Measurements from ENCODE around the gene RMRP. TPM values are rescaled to one million over a fixed set of nuclear protein-coding genes. Genes with fewer than 3 reads are reported as not detected.

RMRP gene
- total and polyA plus RNA-seq, 4 donors = 14,949 to 16,694 TPM; not detected in 2

DNA sequence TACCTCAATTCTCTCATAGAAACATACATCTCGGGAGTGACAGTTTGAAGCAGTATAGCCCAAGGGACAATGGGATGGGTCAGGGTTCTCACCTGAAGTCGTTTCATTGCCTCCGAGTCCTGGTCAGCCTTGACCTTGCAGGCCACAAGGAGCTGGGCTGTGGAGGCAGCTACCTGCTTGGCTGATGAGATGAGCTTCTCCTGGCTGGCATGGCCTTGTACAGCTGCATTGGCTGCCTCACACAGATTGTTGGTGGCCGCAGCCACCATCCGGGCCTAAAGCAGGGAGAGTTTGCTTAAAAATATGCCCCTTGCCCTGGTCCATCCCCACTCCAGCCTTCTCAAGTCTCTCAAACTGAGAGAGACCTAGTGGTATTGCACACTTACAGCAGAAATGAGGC lies 40.4 kb upstream of the RMRP start:
- 82 to 85% methylated on average over 5 of the region's 5 CpGs for WGBS, 2 donors
- DNase-seq = peak in 1 of 2 donors; percentile 65
- Histone ChIP-seq H3K4me1 (ENCODE audit: control insufficient read depth in 1 of 2, insufficient read depth in 2 of 2, low read length in 2 of 2) (no peaks in the 10 kb centered on the region), H3K4me3 (ENCODE audit: low read length in 2 of 2) (no peak overlapping the region), H3K36me3 (ENCODE audit: control insufficient read depth in 1 of 2, insufficient read depth in 2 of 2, low read length in 1 of 2) (peaks cover 6 to 33% of the 10 kb centered on the region in 2 donors), H3K9me3 (ENCODE audit: control insufficient read depth, low read length) (no peaks in the 10 kb centered on the region), H3K27ac (ENCODE audit: low read depth in 1 of 2, low read length in 2 of 2) (peak overlapping the region in 1 of 2 donors; percentile 72), H3K27me3 (ENCODE audit: control insufficient read depth in 1 of 2, insufficient read depth in 2 of 2, low read length in 1 of 2) (no peaks in the 10 kb centered on the region)
- intact Hi-C loops (cut with DNase I) = loop anchor here (2.0 kb wide), 2 partner anchors 21 to 29 kb away; no protein-coding TSS in a partner anchor
- no peak for ATAC-seq (ENCODE audit: low FRiP score)

- Histone ChIP-seq H3K4me1 (ENCODE audit: control insufficient read depth in 1 of 2, insufficient read depth in 2 of 2, low read length in 2 of 2) (no peaks in the 10 kb centered on the region), H3K36me3 (ENCODE audit: control insufficient read depth in 1 of 2, insufficient read depth in 2 of 2, low read length in 1 of 2) (peaks cover 6 to 30% of the 10 kb centered on the region in 2 donors), H3K4me3 (ENCODE audit: low read length in 2 of 2) (no peak overlapping the region), H3K9me3 (ENCODE audit: control insufficient read depth, low read length) (no peaks in the 10 kb centered on the region), H3K27me3 (ENCODE audit: control insufficient read depth in 1 of 2, insufficient read depth in 2 of 2, low read length in 1 of 2) (no peaks in the 10 kb centered on the region), H3K27ac (ENCODE audit: low read depth in 1 of 2, low read length in 2 of 2) (peak overlapping the region; percentile 72 to 97)
- WGBS, 2 donors = 64 to 73% methylated on average over 14 of the region's 14 CpGs
- ATAC-seq (ENCODE audit: low FRiP score) (peak; percentile 35), DNase-seq (peak in 1 of 2 donors; percentile 70)
- intact Hi-C loops (cut with DNase I) = no loop called here
Observed at GRCh38 chr9:35697486-35697885, 39.7 kb upstream of the RMRP start.

DNA sequence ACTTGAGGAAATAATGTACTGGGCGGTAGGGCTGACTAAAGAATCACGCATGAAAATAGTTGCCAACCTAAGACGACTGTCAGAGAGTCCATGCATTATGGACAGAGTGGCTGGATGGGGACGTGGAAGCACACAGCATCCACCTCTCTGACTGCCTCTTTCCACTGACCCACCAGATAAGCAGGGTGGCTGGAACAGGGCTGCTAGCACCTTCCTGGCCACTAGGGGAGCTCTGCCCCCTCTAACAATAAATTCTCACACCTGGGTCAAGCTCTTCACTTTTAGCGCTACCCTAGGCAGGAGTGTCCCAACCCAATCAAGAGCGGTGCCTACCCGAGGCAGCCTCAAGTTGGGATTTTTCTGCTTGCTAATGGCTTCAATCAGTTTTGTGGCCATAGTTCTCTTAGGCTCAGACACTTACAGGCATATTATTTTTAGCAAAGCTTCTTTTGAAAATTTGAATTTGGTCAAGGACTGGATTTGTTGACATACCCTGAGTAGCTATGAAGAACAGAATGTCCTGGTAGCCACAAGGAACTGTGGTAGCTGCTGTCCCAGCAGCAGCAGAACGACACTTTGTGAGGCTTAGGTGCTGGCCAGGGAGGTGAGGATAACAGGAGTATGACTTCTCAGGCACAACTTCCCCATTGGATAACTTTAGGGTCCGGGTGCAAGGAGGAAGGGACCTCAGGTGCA lies 38.8 kb upstream of the RMRP start:
- H3K27me3 ChIP-seq (ENCODE audit: control insufficient read depth in 1 of 2, insufficient read depth in 2 of 2, low read length in 1 of 2) = no peaks in the 10 kb centered on the region
- no peaks in the 10 kb centered on the region for H3K9me3 ChIP-seq (ENCODE audit: control insufficient read depth, low read length)
- peak; percentile 63 to 83 for DNase-seq
- intact Hi-C loops (cut with DNase I) = no loop called here
- H3K4me3 ChIP-seq (ENCODE audit: low read length in 2 of 2) = no peak overlapping the region
- peak; percentile 66 for ATAC-seq (ENCODE audit: low FRiP score)
- no peaks in the 10 kb centered on the region for H3K4me1 ChIP-seq (ENCODE audit: control insufficient read depth in 1 of 2, insufficient read depth in 2 of 2, low read length in 2 of 2)
- WGBS, 2 donors = 28 to 29% methylated on average over 9 of the region's 9 CpGs
- H3K27ac ChIP-seq (ENCODE audit: low read depth in 1 of 2, low read length in 2 of 2) = peak overlapping the region; percentile 97 to 99
- H3K36me3 ChIP-seq (ENCODE audit: control insufficient read depth in 1 of 2, insufficient read depth in 2 of 2, low read length in 1 of 2) = peaks cover 6 to 27% of the 10 kb centered on the region in 2 donors

DNA sequence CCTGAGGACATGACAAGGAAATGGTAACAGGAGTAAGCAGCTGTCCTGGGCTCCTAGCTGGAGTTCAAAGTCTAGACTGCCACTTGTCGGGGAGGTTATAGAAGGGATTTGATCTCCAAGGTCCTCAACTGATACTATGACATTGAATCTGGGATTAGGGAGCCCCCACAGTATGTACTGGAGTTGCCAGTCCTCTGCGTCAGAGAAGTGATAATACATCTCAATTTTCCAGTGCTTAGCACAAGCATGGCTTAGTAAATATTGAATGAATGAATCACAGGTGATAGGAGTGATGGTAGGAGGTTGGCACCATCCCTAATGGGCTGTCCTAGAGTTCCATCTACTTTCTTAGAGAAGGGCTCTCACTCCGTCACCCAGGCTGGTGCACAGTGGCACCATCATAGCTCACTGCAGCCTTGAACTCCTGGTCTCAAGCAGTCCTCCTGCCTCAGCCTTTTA lies 38.2 kb upstream of the RMRP start:
- peak in 1 of 2 donors; percentile 10 for DNase-seq
- intact Hi-C loops (cut with DNase I) = no loop called here
- WGBS, 2 donors = 66 to 70% methylated on average over 3 of the region's 3 CpGs

GRCh38 chr9:35691757-35692301 lies 34.0 kb upstream of the RMRP start:
- no peaks in the 10 kb centered on the region for H3K4me1 ChIP-seq (ENCODE audit: control insufficient read depth in 1 of 2, insufficient read depth in 2 of 2, low read length in 2 of 2)
- ATAC-seq (ENCODE audit: low FRiP score) = peak; percentile 49

More for the DNA sequence above, 38.2 kb upstream of the RMRP start:
- no peaks in the 10 kb centered on the region for H3K27me3 ChIP-seq (ENCODE audit: control insufficient read depth in 1 of 2, insufficient read depth in 2 of 2, low read length in 1 of 2)
- ATAC-seq (ENCODE audit: low FRiP score) = no peak
- H3K27ac ChIP-seq (ENCODE audit: low read depth in 1 of 2, low read length in 2 of 2) = peak overlapping the region; percentile 97 to 99
- H3K4me3 ChIP-seq (ENCODE audit: low read length in 2 of 2) = no peak overlapping the region
- H3K9me3 ChIP-seq (ENCODE audit: control insufficient read depth, low read length) = no peaks in the 10 kb centered on the region
- peaks cover 6 to 27% of the 10 kb centered on the region in 2 donors for H3K36me3 ChIP-seq (ENCODE audit: control insufficient read depth in 1 of 2, insufficient read depth in 2 of 2, low read length in 1 of 2)
- H3K4me1 ChIP-seq (ENCODE audit: control insufficient read depth in 1 of 2, insufficient read depth in 2 of 2, low read length in 2 of 2) = no peaks in the 10 kb centered on the region

GRCh38 chr9:35691334-35691650 lies 33.5 kb upstream of the RMRP start:
- Histone ChIP-seq H3K27me3 (ENCODE audit: control insufficient read depth in 1 of 2, insufficient read depth in 2 of 2, low read length in 1 of 2) (no peaks in the 10 kb centered on the region), H3K4me3 (ENCODE audit: low read length in 2 of 2) (peak overlapping the region; percentile 44 to 95), H3K27ac (ENCODE audit: low read depth in 1 of 2, low read length in 2 of 2) (peak overlapping the region; percentile 76 to 100), H3K36me3 (ENCODE audit: control insufficient read depth in 1 of 2, insufficient read depth in 2 of 2, low read length in 1 of 2) (no peaks in the 10 kb centered on the region), H3K9me3 (ENCODE audit: control insufficient read depth, low read length) (no peaks in the 10 kb centered on the region), H3K4me1 (ENCODE audit: control insufficient read depth in 1 of 2, insufficient read depth in 2 of 2, low read length in 2 of 2) (no peaks in the 10 kb centered on the region)
- DNase-seq (no peak), ATAC-seq (ENCODE audit: low FRiP score) (no peak)
- intact Hi-C loops (cut with DNase I) = loop anchor here in 1 of 2 donors (2.0 kb wide), 1 partner anchor 38 kb away; no protein-coding TSS in a partner anchor
- 2% methylated on average over 10 of the region's 10 CpGs for WGBS, 2 donors

More at GRCh38 chr9:35691757-35692301, 34.0 kb upstream of the RMRP start:
- peak in 1 of 2 donors; percentile 65 for DNase-seq
- Histone ChIP-seq H3K36me3 (ENCODE audit: control insufficient read depth in 1 of 2, insufficient read depth in 2 of 2, low read length in 1 of 2) (no peaks in the 10 kb centered on the region), H3K27me3 (ENCODE audit: control insufficient read depth in 1 of 2, insufficient read depth in 2 of 2, low read length in 1 of 2) (no peaks in the 10 kb centered on the region), H3K9me3 (ENCODE audit: control insufficient read depth, low read length) (no peaks in the 10 kb centered on the region), H3K27ac (ENCODE audit: low read depth in 1 of 2, low read length in 2 of 2) (peak overlapping the region; percentile 76 to 100), H3K4me3 (ENCODE audit: low read length in 2 of 2) (no peak overlapping the region)
- intact Hi-C loops (cut with DNase I) = loop anchor here in 1 of 2 donors (2.0 kb wide), 1 partner anchor 37 kb away; no protein-coding TSS in a partner anchor
- 9 to 10% methylated on average over 13 of the region's 13 CpGs for WGBS, 2 donors

GRCh38 chr9:35690614-35691333 lies 33.0 kb upstream of the RMRP start:
- ATAC-seq (ENCODE audit: low FRiP score) = peak; percentile 79
- peak; percentile 92 to 98 for DNase-seq
- Histone ChIP-seq H3K4me3 (ENCODE audit: low read length in 2 of 2) (peak overlapping the region; percentile 44 to 95), H3K9me3 (ENCODE audit: control insufficient read depth, low read length) (no peaks in the 10 kb centered on the region), H3K27me3 (ENCODE audit: control insufficient read depth in 1 of 2, insufficient read depth in 2 of 2, low read length in 1 of 2) (no peaks in the 10 kb centered on the region), H3K27ac (ENCODE audit: low read depth in 1 of 2, low read length in 2 of 2) (peak overlapping the region; percentile 76 to 100), H3K4me1 (ENCODE audit: control insufficient read depth in 1 of 2, insufficient read depth in 2 of 2, low read length in 2 of 2) (no peaks in the 10 kb centered on the region), H3K36me3 (ENCODE audit: control insufficient read depth in 1 of 2, insufficient read depth in 2 of 2, low read length in 1 of 2) (no peaks in the 10 kb centered on the region)
- 0 to 1% methylated on average over 55 to 61 of the region's 61 CpGs for WGBS, 2 donors
- intact Hi-C loops (cut with DNase I) = loop anchor here in 1 of 2 donors (2.0 kb wide), 1 partner anchor 38 kb away; no protein-coding TSS in a partner anchor

GRCh38 chr9:35690294-35690613 lies 32.4 kb upstream of the RMRP start:
- intact Hi-C loops (cut with DNase I) = loop anchor here in 1 of 2 donors (2.0 kb wide), 1 partner anchor 39 kb away; no protein-coding TSS in a partner anchor
- 0 to 1% methylated on average over 21 of the region's 21 CpGs for WGBS, 2 donors
- Histone ChIP-seq H3K27me3 (ENCODE audit: control insufficient read depth in 1 of 2, insufficient read depth in 2 of 2, low read length in 1 of 2) (no peaks in the 10 kb centered on the region), H3K4me3 (ENCODE audit: low read length in 2 of 2) (peak overlapping the region; percentile 44 to 95), H3K9me3 (ENCODE audit: control insufficient read depth, low read length) (no peaks in the 10 kb centered on the region), H3K27ac (ENCODE audit: low read depth in 1 of 2, low read length in 2 of 2) (peak overlapping the region; percentile 73 to 97), H3K36me3 (ENCODE audit: control insufficient read depth in 1 of 2, insufficient read depth in 2 of 2, low read length in 1 of 2) (peaks cover 0 to 2% of the 10 kb centered on the region in 2 donors), H3K4me1 (ENCODE audit: control insufficient read depth in 1 of 2, insufficient read depth in 2 of 2, low read length in 2 of 2) (no peaks in the 10 kb centered on the region)
- ATAC-seq (ENCODE audit: low FRiP score) (no peak), DNase-seq (no peak)

Measured in aorta (tissue), 5 donors.